ENCODE data around the gene CALHM3. TPM values are rescaled to one million over a fixed set of nuclear protein-coding genes. Genes with fewer than 3 reads are reported as not detected.

Gene CALHM3
- polyA plus RNA-seq, 1 donor (not counting 4 experiments of a cell fraction or from before 2014, with no cell fraction given) = not detected

DNA sequence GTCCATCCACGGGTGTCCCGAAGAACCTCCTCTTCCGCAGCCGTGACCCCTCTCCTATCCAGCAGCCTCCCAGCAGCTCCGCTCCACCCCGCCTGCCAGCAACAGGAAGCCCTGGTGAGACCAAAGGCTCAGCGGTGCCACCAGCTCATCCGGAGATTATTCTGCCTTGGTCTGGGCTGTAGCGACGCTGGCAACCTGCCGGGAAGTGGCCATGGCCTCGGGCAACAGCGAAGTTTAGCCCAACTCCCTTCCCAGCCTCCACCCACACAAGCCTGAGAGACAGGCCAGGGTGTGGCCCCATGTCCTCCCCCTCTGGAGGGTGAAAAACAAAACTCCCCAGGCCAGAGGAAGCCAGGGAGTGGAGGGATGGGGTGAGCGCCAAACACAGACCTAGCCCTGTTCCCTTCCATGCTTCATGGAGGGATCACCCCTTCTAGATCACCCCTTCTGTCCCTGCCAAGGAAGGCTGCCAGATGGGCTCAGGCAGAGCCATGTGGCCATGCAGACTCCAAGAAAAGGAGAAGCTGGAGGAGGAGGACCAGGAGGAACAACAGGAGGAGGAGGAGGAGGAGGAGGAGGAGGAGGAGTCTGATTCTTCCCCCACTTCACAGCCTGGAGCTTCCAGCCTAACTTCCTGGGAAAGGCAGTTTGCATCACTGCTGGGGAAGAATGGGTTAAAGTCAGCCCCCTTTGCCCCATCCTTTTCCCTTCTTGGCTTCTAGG is 27.8 kb downstream of the CALHM3 start:
- H4K20me1 ChIP-seq (ENCODE audit: control insufficient read depth, extremely low read depth, insufficient read depth, low read length) = no peaks in the 10 kb centered on the region
- H3K27ac ChIP-seq (ENCODE audit: control insufficient read depth, insufficient read depth, low read length) = no peak overlapping the region
- H3K36me3 ChIP-seq (ENCODE audit: control insufficient read depth in 2 of 2, extremely low read depth in 1 of 2, insufficient read depth in 2 of 2, low read length in 2 of 2) = peaks cover 13 to 21% of the 10 kb centered on the region in 2 experiments
- TF ChIP-seq EZH2 (IDR thresholded peaks at IDR 0.05; ENCODE audit: low read length) = no peak
- TF ChIP-seq, protein P1, sequence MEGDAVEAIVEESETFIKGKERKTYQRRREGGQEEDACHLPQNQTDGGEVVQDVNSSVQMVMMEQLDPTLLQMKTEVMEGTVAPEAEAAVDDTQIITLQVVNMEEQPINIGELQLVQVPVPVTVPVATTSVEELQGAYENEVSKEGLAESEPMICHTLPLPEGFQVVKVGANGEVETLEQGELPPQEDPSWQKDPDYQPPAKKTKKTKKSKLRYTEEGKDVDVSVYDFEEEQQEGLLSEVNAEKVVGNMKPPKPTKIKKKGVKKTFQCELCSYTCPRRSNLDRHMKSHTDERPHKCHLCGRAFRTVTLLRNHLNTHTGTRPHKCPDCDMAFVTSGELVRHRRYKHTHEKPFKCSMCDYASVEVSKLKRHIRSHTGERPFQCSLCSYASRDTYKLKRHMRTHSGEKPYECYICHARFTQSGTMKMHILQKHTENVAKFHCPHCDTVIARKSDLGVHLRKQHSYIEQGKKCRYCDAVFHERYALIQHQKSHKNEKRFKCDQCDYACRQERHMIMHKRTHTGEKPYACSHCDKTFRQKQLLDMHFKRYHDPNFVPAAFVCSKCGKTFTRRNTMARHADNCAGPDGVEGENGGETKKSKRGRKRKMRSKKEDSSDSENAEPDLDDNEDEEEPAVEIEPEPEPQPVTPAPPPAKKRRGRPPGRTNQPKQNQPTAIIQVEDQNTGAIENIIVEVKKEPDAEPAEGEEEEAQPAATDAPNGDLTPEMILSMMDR (optimal IDR thresholded peaks at IDR 0.05 in 1 of 3, IDR thresholded peaks at IDR 0.05 in 1 of 3, conservative IDR thresholded peaks at IDR 0.05 in 1 of 3; ENCODE audit: extremely low read depth in 1 of 3, insufficient read depth in 2 of 3, low read length in 3 of 3) = no peak
- H2AFZ ChIP-seq (ENCODE audit: control insufficient read depth, low read length) = no peak overlapping the region
- H3K27me3 ChIP-seq (ENCODE audit: control insufficient read depth, extremely low read depth, insufficient read depth, low read length) = no peaks in the 10 kb centered on the region
- DNase-seq (ENCODE audit: low read depth, low spot score) (peak; percentile 17), FAIRE-seq (no peak)
- dilution Hi-C loops (cut with MboI; ENCODE audit: extremely low pct_ligation_motif_present, low sequenced_read_pairs) = no loop called here
- H3K79me2 ChIP-seq (ENCODE audit: control insufficient read depth, insufficient read depth, low read length) = no peaks in the 10 kb centered on the region
- peak overlapping the region in 1 of 3 experiments; percentile 55 for H3K4me3 ChIP-seq (ENCODE audit: control insufficient read depth in 2 of 3, extremely low read depth in 1 of 3, insufficient read depth in 2 of 3, low read depth in 1 of 3, low read length in 3 of 3)
- H3K9ac ChIP-seq (ENCODE audit: control insufficient read depth, extremely low read depth, insufficient read depth, low read length) = no peak overlapping the region
- H3K9me3 ChIP-seq (ENCODE audit: control insufficient read depth, low read depth, low read length) = no peaks in the 10 kb centered on the region
- H3K4me1 ChIP-seq (ENCODE audit: control insufficient read depth, extremely low read depth, insufficient read depth, low read length) = peaks cover 15% of the 10 kb centered on the region
- H3K9me1 ChIP-seq (ENCODE audit: control insufficient read depth, extremely low read depth, insufficient read depth, low read length) = no peaks in the 10 kb centered on the region
- H3K4me2 ChIP-seq (ENCODE audit: control insufficient read depth, extremely low read depth, insufficient read depth, low read depth, low read length) = peak overlapping the region; percentile 76

DNA sequence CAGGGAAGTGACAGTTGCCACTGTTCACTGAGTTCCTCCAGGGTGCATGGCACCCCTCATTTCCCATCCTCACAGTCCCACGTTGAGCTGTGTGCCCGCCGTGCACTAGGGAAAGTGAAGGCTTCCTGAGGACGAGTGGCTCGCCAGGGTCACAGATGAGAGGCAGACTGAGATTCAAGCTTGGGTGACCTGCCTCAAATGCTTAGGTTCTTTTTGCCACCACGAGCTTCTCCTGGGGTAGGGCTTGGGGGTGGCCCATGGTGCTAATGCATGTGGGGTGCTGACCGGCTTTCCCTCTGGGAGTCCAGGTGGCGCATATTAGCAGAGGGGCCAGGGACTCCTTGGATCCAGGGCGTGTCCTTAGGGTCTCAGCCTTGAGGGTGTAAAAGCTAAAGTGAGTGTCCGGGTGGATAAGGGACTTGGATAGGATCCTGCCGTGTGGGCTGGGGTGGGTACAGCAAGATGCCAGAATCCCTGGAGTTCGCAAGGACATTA is 28.8 kb downstream of the CALHM3 start:
- Histone ChIP-seq H3K4me2 (ENCODE audit: control insufficient read depth, extremely low read depth, insufficient read depth, low read depth, low read length) (no peak overlapping the region), H3K36me3 (ENCODE audit: control insufficient read depth in 2 of 2, extremely low read depth in 1 of 2, insufficient read depth in 2 of 2, low read length in 2 of 2) (peaks cover 20 to 29% of the 10 kb centered on the region in 2 experiments), H3K4me1 (ENCODE audit: control insufficient read depth, extremely low read depth, insufficient read depth, low read length) (peaks cover 15% of the 10 kb centered on the region), H3K9me3 (ENCODE audit: control insufficient read depth, low read depth, low read length) (no peaks in the 10 kb centered on the region), H3K79me2 (ENCODE audit: control insufficient read depth, insufficient read depth, low read length) (no peaks in the 10 kb centered on the region), H4K20me1 (ENCODE audit: control insufficient read depth, extremely low read depth, insufficient read depth, low read length) (no peaks in the 10 kb centered on the region), H3K27me3 (ENCODE audit: control insufficient read depth, extremely low read depth, insufficient read depth, low read length) (no peaks in the 10 kb centered on the region), H3K9me1 (ENCODE audit: control insufficient read depth, extremely low read depth, insufficient read depth, low read length) (no peaks in the 10 kb centered on the region), H3K9ac (ENCODE audit: control insufficient read depth, extremely low read depth, insufficient read depth, low read length) (no peak overlapping the region), H2AFZ (ENCODE audit: control insufficient read depth, low read length) (no peak overlapping the region), H3K4me3 (ENCODE audit: control insufficient read depth in 2 of 3, extremely low read depth in 1 of 3, insufficient read depth in 2 of 3, low read depth in 1 of 3, low read length in 3 of 3) (no peak overlapping the region), H3K27ac (ENCODE audit: control insufficient read depth, insufficient read depth, low read length) (no peak overlapping the region)
- TF ChIP-seq, protein P1 (optimal IDR thresholded peaks at IDR 0.05 in 1 of 3, IDR thresholded peaks at IDR 0.05 in 1 of 3, conservative IDR thresholded peaks at IDR 0.05 in 1 of 3; ENCODE audit: extremely low read depth in 1 of 3, insufficient read depth in 2 of 3, low read length in 3 of 3) = no peak
- no peak for TF ChIP-seq EZH2 (IDR thresholded peaks at IDR 0.05; ENCODE audit: low read length)
- DNase-seq (ENCODE audit: low read depth, low spot score) (no peak), FAIRE-seq (no peak)
- dilution Hi-C loops (cut with MboI; ENCODE audit: extremely low pct_ligation_motif_present, low sequenced_read_pairs) = no loop called here
